Tibial artery (tissue), 4 donors: Measurements from ENCODE around the gene PRKCD.

Experiments
- DNase-seq, 2 donors: peaks; one replicate each; pipeline ENCODE4 v3.0.0-alpha.2; 2019
- H3K27ac ChIP-seq, 2 donors: fragments of 200-600 bp; sonication (generic) in 1 of 2; 1 replicate in 1 of 2; 2 replicates in 1 of 2; pipeline ENCODE4 v1.5.1; 2018 to 2019; ENCODE audit warnings: mild to moderate bottlenecking in 1 of 2
- H3K27me3 ChIP-seq, 2 donors: fragments of 200-600 bp; sonication (generic) in 1 of 2; one replicate each; pipeline versions ENCODE4 v1.5.1 to v1.6.0; 2016 to 2019
- H3K36me3 ChIP-seq, 3 donors: fragments of 200-600 bp; sonication (generic) in 2 of 3; one replicate each; pipeline ENCODE4 v1.5.1; 2016 to 2019; ENCODE audit warnings: mild to moderate bottlenecking in 2 of 3
- H3K4me1 ChIP-seq, 4 donors: fragments of 200-600 bp; sonication (generic) in 2 of 4; 1 replicate in 3 of 4; 2 replicates in 1 of 4; pipeline ENCODE4 v1.5.1; 2016 to 2019
- H3K4me3 ChIP-seq, 2 donors: fragments of 200-600 bp; sonication (generic) in 1 of 2; 1 replicate in 1 of 2; 2 replicates in 1 of 2; pipeline ENCODE4 v1.5.1; 2018 to 2019; ENCODE audit warnings: mild to moderate bottlenecking in 2 of 2
- H3K9me3 ChIP-seq, 3 donors: fragments of 200-600 bp; sonication (generic) in 1 of 3; one replicate each; pipeline ENCODE4 v1.5.1; 2016 to 2019
- intact Hi-C: fragments of 100-400 bp; cut with DNase I; formaldehyde crosslinking; loops from one replicate; pipeline ENCODE4 v1.15.0; 2023; ENCODE audit warnings: low total_unique reads
- TF ChIP-seq, protein P1 (sequence below), 2 experiments: fragments of 200-600 bp in 1 of 2; fragments of 450-650 bp in 1 of 2; IDR thresholded peaks; one replicate each; pipeline ENCODE4 v1.5.1; 2017 to 2019; ENCODE audit warnings: antibody characterized with exemption in 2 of 2, mild to moderate bottlenecking in 1 of 2, moderate library complexity in 1 of 2

Gene PRKCD

DNA sequence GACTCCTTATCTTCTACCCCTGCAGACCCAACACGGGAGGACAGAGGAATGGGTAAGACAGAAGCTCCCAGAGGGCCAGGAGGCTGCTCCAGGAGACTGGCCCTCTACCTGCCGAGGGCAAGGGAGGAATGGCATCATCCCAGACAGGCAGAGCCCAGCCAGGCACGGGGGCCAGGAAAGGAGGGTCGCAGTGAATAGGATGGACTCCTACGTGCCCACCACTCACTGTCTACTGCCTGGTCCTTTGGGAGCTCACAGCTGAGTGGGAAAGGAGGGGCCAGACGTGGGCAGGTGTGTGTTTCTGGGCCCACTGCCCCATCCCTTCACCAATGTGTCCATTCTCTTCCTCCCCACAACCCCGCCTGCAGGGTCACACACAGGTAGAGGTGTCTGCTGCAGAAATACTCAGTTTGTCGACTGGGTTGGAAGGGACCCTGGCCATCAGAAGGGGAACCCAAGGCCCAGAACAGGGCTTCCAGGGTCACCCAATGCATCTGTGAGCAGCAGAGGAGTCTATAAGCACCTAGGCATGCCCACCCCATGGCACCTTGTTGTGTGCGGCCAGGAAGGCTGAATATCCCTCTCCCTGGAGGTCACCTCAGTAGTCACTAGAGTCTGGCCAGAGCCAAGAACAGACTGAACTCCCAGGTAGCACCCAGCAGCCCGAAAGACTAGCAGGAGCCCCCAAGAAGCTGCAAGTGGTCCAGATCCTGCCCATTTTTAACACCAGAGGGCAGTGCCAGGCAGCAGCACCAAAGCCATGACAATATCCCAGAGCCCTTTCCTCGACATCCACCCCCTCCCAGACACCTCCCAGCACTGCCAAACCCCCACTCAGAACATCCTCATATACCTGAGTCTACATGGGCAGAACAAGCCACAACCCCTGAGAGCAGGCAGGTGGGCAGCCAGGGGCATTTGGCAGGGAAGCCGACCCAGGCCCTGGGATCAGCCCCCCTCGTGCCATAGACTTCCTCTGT is 70.8 kb downstream of the PRKCD start:
- peak overlapping the region in 1 of 2 donors; percentile 33 for H3K27ac ChIP-seq
- intact Hi-C loops, result no loop called here
- DNase-seq, result peak in 1 of 2 donors; percentile 55

DNA sequence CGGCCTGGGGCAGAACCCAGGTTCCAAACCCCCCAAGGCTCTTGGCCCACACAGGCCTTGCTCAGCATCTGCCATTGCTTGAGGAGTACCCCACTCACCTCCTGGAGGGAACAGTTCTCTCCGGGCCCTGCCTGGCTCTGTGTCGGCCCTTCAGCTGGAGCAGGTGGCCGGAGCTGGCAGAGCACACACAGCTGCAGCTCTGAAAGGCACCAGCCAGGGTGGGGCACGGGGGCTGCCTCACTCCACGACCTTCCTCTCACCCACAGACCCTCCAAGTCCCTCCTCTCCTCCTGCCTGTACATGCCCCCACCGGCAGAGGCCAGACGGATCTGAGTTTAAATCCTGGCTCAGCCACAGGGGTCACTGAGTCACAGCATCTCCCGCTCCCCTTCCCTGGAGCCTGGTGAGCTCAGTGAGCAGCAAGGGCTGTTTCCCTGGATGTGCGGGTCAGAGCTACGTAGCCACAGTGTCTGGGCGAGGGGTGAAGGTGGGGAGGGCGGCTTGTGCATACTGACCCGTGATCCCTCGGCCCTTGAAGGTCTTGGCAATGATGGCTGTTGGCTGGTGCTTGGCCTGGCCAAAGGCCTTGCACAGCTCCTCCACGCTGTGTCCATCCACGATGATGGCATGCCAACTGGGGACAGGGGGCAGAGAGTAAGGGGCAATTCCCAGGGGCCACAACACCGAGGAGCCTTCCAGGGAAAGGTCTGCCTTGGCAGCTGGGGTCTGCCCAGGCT is 71.8 kb downstream of the PRKCD start:
- H3K4me1 ChIP-seq, result peaks cover 0 to 21% (median 14%) of the 10 kb centered on the region in 4 donors
- no peaks in the 10 kb centered on the region for H3K9me3 ChIP-seq
- TF ChIP-seq, protein P1, sequence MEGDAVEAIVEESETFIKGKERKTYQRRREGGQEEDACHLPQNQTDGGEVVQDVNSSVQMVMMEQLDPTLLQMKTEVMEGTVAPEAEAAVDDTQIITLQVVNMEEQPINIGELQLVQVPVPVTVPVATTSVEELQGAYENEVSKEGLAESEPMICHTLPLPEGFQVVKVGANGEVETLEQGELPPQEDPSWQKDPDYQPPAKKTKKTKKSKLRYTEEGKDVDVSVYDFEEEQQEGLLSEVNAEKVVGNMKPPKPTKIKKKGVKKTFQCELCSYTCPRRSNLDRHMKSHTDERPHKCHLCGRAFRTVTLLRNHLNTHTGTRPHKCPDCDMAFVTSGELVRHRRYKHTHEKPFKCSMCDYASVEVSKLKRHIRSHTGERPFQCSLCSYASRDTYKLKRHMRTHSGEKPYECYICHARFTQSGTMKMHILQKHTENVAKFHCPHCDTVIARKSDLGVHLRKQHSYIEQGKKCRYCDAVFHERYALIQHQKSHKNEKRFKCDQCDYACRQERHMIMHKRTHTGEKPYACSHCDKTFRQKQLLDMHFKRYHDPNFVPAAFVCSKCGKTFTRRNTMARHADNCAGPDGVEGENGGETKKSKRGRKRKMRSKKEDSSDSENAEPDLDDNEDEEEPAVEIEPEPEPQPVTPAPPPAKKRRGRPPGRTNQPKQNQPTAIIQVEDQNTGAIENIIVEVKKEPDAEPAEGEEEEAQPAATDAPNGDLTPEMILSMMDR (IDR thresholded peaks at IDR 0.05), result no peak
- H3K27ac ChIP-seq, result peak overlapping the region in 1 of 2 donors; percentile 33
- no peaks in the 10 kb centered on the region for H3K27me3 ChIP-seq
- no peak overlapping the region for H3K4me3 ChIP-seq
- intact Hi-C loops, result no loop called here
- DNase-seq, result no peak
- peaks cover 80 to 100% (median 89%) of the 10 kb centered on the region in 3 donors for H3K36me3 ChIP-seq

More for the DNA sequence above, 70.8 kb downstream of the PRKCD start:
- Histone ChIP-seq H3K4me1 (peaks cover 0 to 15% (median 11%) of the 10 kb centered on the region in 4 donors), H3K9me3 (no peaks in the 10 kb centered on the region), H3K4me3 (no peak overlapping the region), H3K27me3 (no peaks in the 10 kb centered on the region), H3K36me3 (peaks cover 86 to 100% (median 94%) of the 10 kb centered on the region in 3 donors)
- TF ChIP-seq, protein P1 (IDR thresholded peaks at IDR 0.05), result no peak

DNA sequence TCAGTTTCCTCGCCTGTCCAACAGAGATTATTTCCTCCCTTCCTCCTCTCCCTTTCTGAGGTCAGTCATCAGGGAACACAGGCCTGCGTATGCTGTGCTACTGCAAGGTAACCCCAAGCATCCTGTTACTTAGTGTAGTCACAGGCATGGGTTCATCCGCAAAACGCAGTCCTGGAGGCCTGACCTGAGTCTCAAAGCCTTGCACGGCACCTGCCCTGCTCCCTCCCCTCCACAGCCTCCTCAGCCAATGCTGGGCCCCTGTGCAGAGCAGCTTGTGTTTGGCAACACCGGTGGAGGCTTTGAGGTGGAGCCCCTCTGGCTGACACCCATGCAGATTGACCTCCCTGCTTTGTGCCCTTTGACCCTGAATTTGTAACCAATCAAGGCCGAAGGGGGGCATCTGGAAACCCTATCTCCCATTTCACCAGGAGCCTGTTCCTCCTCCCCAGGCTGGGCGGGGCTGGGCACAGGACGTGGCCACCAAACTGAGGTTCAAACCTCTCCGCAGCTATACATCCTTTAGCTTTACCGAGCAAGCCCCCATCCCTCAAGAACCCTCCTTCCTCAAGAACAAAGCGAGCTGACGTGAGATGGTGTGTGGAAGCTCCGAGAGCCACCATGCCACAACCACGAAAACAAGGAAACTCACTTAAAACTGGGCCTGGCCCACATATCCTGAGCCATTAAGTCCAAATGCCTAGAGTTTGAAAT is 73.3 kb downstream of the PRKCD start:
- H3K27ac ChIP-seq, result no peak overlapping the region
- H3K27me3 ChIP-seq, result no peaks in the 10 kb centered on the region
- intact Hi-C loops, result no loop called here
- peaks cover 0 to 33% (median 20%) of the 10 kb centered on the region in 4 donors for H3K4me1 ChIP-seq
- DNase-seq, result no peak
- no peaks in the 10 kb centered on the region for H3K9me3 ChIP-seq
- TF ChIP-seq, protein P1 (IDR thresholded peaks at IDR 0.05), result no peak
- H3K4me3 ChIP-seq, result no peak overlapping the region
- peaks cover 80 to 100% (median 89%) of the 10 kb centered on the region in 3 donors for H3K36me3 ChIP-seq

DNA sequence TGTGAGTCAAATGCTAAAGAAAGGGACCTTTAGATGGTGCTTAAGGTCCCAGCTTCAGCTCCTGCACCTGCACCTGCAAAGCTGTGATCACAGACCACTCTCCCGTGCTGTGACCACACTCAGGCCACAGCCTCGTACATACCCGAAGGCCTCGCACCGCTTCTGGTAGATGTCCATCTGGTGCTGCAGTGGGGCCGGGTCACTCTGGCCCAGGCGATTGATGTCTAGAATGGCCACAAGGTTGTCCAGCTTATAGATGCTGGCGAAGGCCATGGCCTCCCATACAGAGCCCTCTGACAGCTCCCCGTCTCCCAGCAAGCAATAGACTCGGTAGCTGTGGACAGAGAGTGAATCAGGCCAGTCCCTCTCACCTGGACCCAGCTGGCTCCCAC is 73.8 kb downstream of the PRKCD start:
- TF ChIP-seq, protein P1 (IDR thresholded peaks at IDR 0.05), result no peak
- Histone ChIP-seq H3K27me3 (no peaks in the 10 kb centered on the region), H3K4me1 (peaks cover 0 to 33% (median 20%) of the 10 kb centered on the region in 4 donors), H3K4me3 (no peak overlapping the region), H3K9me3 (no peaks in the 10 kb centered on the region), H3K27ac (peak overlapping the region in 1 of 2 donors; percentile 75), H3K36me3 (peaks cover 80 to 100% (median 89%) of the 10 kb centered on the region in 3 donors)
- DNase-seq, result no peak
- intact Hi-C loops, result no loop called here

DNA sequence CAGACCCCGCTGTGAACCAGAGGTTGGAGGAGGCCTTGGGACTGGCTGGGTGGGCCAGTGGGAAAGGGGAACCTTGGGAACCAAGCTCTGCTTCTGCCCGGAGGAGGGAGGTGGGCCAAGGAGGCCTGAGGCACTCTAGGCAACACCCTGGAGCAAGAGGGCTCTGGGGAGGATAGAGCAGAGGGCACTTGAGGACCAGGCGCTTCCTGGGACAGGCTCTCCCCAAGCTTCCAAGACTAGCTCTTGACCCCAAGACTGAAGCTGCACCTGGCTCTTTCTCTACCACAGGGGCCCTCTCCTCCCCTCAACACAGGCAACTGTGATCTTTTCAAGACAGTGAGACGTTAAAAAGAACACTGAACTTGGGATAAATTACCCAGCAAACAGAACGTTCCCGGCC is 74.5 kb downstream of the PRKCD start:
- DNase-seq, result no peak
- peaks cover 80 to 100% (median 89%) of the 10 kb centered on the region in 3 donors for H3K36me3 ChIP-seq
- H3K4me1 ChIP-seq, result peaks cover 0 to 33% (median 20%) of the 10 kb centered on the region in 4 donors

More for the DNA sequence above, 74.5 kb downstream of the PRKCD start:
- TF ChIP-seq, protein P1 (IDR thresholded peaks at IDR 0.05), result no peak
- Histone ChIP-seq H3K4me3 (no peak overlapping the region), H3K27ac (peak overlapping the region in 1 of 2 donors; percentile 75), H3K9me3 (no peaks in the 10 kb centered on the region), H3K27me3 (no peaks in the 10 kb centered on the region)
- intact Hi-C loops, result no loop called here
